ENCODE results near the gene OR6J1. TPM values are rescaled to one million over a fixed set of nuclear protein-coding genes. Genes with fewer than 3 reads are reported as not detected.
A peak's percentile ranks its signal among the peaks of the same experiment; 100 is the strongest.

The OR6J1 gene
- total and polyA plus RNA-seq, 11 donors = 0.06 TPM; not detected in 10

DNA sequence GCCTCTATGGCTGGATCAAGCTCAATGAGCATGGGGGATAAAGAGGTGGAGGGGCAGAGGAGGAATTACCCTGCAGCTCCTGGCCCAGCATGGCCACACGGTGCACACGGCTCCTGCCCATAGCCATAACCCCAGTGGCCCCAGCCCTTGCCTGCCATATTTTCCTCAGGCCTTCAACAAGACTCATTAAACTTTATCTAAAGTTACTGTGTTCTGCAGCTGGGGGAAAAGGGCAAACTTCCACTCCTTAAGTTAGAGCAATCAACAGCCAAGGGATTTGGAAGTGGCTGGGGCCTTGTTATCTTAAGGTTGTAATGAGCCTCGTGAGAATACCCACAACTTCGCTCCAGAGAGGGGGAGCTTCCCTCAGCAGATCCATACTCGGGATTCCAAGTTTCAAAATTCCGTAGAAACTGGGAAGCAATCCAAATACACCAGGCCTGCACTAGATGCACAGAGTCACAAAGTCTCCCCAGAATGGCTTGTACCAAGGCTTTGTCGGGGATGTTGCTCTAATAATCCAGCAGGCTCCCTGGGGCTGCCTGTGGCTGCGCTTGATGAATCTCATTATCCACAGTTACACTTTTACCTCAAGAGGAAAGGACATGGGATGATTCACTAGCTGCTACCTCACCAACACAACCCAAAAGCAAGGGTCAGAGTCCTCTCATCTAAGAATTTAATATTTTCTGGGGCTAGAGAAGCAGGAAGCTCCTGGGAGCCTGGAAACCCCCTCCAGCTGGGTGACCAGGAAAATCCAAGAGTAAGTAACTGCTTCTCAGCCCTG lies 13.0 kb upstream of the OR6J1 start:
- H3K27ac ChIP-seq = no peak overlapping the region
- DNase-seq = no peak
- TF ChIP-seq, protein P1, sequence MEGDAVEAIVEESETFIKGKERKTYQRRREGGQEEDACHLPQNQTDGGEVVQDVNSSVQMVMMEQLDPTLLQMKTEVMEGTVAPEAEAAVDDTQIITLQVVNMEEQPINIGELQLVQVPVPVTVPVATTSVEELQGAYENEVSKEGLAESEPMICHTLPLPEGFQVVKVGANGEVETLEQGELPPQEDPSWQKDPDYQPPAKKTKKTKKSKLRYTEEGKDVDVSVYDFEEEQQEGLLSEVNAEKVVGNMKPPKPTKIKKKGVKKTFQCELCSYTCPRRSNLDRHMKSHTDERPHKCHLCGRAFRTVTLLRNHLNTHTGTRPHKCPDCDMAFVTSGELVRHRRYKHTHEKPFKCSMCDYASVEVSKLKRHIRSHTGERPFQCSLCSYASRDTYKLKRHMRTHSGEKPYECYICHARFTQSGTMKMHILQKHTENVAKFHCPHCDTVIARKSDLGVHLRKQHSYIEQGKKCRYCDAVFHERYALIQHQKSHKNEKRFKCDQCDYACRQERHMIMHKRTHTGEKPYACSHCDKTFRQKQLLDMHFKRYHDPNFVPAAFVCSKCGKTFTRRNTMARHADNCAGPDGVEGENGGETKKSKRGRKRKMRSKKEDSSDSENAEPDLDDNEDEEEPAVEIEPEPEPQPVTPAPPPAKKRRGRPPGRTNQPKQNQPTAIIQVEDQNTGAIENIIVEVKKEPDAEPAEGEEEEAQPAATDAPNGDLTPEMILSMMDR (IDR thresholded peaks at IDR 0.05) = no peak
- no peak for TF ChIP-seq POLR2A (IDR thresholded peaks at IDR 0.05)
- H3K36me3 ChIP-seq = no peaks in the 10 kb centered on the region
- H3K9me3 ChIP-seq = no peaks in the 10 kb centered on the region
- WGBS, 4 donors = 48 to 55% (median 50%) methylated on average over 8 of the region's 8 CpGs
- H3K4me3 ChIP-seq = no peak overlapping the region
- no peaks in the 10 kb centered on the region for H3K27me3 ChIP-seq
- H3K4me1 ChIP-seq = peaks cover 0 to 2% (median 0%) of the 10 kb centered on the region in 12 donors
- ATAC-seq = peak in 1 of 4 donors; percentile 36
- intact Hi-C loops (cut with DNase I) = loop anchor here in 8 of 10 donors (1.0 to 10.0 kb wide), 6 partner anchors 158 to 198 kb away; partner anchors contain the start of genes SLC7A7 (in 5 of the 8) and MRPL52 (in 1 of the 8)

DNA sequence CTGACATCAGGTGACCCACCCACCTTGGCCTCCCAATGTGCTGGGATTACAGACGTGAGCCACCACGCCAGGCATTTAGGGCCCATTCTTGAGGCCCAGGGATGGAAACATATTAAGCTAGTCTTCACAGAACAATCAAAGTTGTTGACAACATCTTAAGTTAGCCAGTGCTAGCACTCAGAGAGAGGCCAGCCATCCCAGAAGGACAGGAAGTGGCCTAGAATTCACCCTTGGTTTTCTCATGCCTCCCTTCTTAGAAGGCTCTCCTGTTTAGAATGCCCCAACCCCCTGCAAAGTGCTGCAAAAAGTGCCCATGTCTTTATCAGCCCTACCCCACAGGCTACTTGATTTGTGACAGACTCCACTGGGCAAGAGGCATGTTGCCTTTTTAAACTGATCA lies 12.1 kb upstream of the OR6J1 start:
- Histone ChIP-seq H3K9me3 (no peaks in the 10 kb centered on the region), H3K4me3 (no peak overlapping the region), H3K27ac (no peak overlapping the region), H3K36me3 (no peaks in the 10 kb centered on the region), H3K4me1 (peaks cover 0 to 2% (median 0%) of the 10 kb centered on the region in 12 donors), H3K27me3 (no peaks in the 10 kb centered on the region)
- TF ChIP-seq, protein P1 (IDR thresholded peaks at IDR 0.05) = no peak
- no peak for TF ChIP-seq POLR2A (IDR thresholded peaks at IDR 0.05)
- no peak for DNase-seq
- 78 to 81% (median 80%) methylated on average over 2 of the region's 2 CpGs for WGBS, 4 donors
- ATAC-seq = no peak
- intact Hi-C loops (cut with DNase I) = loop anchor here in 7 of 10 donors (5.0 to 10.0 kb wide), 5 partner anchors 159 to 199 kb away; partner anchors contain the start of genes SLC7A7 (in 5 of the 7) and MRPL52 (in 1 of the 7)

DNA sequence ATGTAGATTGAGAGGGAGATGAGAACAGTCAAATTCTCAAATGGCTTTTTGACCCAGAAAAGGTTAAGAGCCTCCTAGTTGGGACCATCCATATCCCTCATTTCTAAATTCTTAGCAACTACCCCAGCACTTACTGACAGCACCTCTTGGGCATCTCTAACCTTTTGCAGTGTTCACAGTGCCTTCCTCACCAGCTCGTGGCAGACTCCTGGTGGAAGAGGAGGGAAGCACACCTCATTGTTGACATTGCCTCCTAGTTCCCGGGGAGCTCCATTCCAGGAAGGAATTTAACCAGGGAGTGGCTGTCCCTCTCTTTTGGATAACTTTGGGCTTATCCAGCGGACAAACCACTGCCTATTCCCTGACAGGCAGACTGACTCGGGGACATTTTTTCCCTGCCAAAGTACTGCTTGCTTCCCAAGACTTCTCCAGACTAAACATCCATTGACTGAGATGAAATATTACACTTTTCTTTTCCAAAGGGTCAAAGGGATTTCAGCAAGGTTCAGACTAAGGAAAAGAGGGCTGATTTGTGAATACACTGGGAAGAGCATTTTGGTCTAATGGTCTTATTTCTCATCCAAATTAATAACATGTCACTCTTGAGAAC lies 9.0 kb upstream of the OR6J1 start:
- H3K9me3 ChIP-seq = no peaks in the 10 kb centered on the region
- no peak overlapping the region for H3K4me3 ChIP-seq
- no peak overlapping the region for H3K27ac ChIP-seq
- 8 to 15% (median 13%) methylated on average over 4 of the region's 4 CpGs for WGBS, 4 donors
- no peaks in the 10 kb centered on the region for H3K36me3 ChIP-seq
- ATAC-seq (peak in 3 of 4 donors; percentile 81 to 89 (median 86)), DNase-seq (peak in 4 of 5 donors; percentile 31 to 53 (median 48))
- intact Hi-C loops (cut with DNase I) = loop anchor here (1.0 to 10.0 kb wide), 13 partner anchors 81 to 266 kb away; partner anchors contain the start of genes SLC7A7 (in 2 of the 10) and MRPL52 (in 1 of the 10)
- peaks cover 0 to 2% (median 0%) of the 10 kb centered on the region in 12 donors for H3K4me1 ChIP-seq
- no peak for TF ChIP-seq POLR2A (IDR thresholded peaks at IDR 0.05)
- TF ChIP-seq, protein P1 (IDR thresholded peaks at IDR 0.05) = peak; percentile 65 to 80 (median 70)
- no peaks in the 10 kb centered on the region for H3K27me3 ChIP-seq

DNA sequence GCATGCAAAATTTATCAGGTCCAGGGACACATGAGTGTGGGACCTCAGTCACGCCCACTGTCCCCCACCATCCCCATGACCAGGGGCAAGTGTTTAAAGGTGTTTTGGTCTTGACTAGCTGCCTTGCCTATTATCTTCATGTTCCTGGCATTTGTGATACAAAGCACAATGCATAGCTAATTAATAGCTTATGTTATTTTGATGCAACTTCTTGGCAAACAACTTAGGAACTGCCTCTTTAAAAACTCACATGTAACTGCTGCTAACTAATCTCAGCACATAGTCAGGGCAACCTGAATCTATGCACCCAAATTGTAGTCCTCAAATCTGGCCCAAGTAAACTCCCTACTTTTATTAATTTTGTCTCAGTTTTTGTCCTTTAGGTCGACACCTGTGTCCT lies 7.4 kb upstream of the OR6J1 start:
- 74 to 88% (median 85%) methylated on average over 2 of the region's 2 CpGs for WGBS, 4 donors
- no peak for ATAC-seq
- Histone ChIP-seq H3K4me3 (no peak overlapping the region), H3K27me3 (no peaks in the 10 kb centered on the region), H3K27ac (no peak overlapping the region), H3K9me3 (no peaks in the 10 kb centered on the region), H3K36me3 (no peaks in the 10 kb centered on the region), H3K4me1 (peaks cover 0 to 4% (median 0%) of the 10 kb centered on the region in 12 donors)
- no peak for DNase-seq
- intact Hi-C loops (cut with DNase I) = loop anchor here in 9 of 10 donors (2.0 to 10.0 kb wide), 9 partner anchors 79 to 264 kb away; partner anchors contain the start of genes SLC7A7 (in 2 of the 9) and MRPL52 (in 1 of the 9)
- TF ChIP-seq, protein P1 (IDR thresholded peaks at IDR 0.05) = no peak
- TF ChIP-seq POLR2A (IDR thresholded peaks at IDR 0.05) = no peak
